GM19193 (cell line): ENCODE results near the gene SLC28A1.

Experiments
- POLR2A ChIP-seq: IDR thresholded peaks from 4 replicates; pipeline ENCODE4 v1.6.1; 2011; ENCODE audit not compliant: insufficient read depth, insufficient read length; ENCODE audit errors: extremely low read depth

The SLC28A1 gene

DNA sequence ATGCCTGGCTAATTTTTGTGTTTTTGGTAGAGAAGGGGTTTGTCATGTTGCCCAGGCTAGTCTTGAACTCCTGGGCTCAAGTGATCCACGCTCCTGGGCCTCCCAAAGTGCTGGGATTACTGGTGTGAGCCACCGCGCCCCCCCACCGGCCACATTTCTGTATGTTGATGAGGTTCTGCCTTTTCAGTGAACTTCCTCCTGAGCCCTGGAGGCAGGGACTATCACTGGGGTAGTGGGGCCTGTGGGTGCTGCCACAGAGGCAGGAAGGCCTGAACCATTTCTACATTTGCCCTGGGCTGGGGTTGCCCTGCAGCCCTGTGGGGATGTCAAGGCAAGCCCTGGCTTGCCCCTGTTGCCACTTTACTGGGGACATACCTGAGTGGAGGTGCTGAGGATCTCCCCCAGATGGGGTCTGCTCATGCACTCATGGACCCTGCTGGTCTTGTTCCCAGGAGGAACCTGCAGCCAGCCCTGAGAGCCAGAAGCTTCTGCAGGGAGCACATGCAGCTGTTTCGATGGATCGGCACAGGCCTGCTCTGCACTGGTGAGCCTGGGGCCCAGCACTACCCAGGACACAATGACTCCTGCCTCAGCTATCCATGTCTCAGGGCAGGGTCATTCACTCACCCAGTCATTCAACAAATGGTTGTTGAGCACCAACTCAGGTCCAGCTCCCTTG is 5.7 kb downstream of the SLC28A1 start:
- TF ChIP-seq POLR2A = no peak

DNA sequence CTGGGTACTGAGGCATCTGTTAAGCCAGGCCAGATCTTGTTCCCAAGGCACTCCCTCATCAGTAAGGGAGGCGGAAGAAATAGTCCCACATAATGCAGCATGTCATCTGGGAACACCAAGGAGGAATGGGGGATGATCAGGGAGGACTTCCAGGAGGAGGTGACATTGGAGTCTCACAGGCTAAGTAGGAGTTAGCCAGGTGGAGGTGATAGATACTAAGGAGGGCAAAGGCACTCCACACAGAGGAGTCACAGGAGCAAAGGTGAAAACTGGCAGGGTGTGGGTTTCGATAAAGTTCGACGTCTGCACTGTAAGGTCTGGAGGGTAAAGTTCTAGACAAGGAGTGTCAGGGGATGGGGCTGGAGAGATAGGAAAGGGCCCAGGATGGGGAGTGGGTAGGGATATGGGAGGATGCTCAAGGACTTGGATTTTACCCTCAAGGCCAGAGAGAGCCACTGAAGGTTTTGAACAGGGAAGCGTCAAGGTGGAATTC is 6.3 kb downstream of the SLC28A1 start:
- no peak for TF ChIP-seq POLR2A

DNA sequence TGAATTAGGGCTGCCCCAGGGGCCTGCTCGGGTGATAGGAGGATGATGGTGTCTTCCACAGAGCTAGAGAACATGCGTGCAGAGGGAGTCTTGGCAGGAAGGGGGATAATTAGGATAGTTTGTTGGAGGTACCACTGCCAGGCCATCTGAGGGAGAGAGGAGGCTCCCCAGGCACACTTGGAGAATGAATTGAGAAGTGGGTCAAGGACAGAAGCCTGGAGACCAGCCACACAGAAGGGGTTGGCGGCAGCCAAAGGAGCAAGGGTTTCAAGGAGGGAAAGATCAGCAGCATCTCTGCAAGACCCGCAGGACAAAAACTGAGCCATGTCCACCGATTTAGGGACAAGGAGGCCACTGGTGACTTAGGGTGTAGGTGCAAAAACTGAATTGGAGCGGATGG is 6.9 kb downstream of the SLC28A1 start:
- no peak for TF ChIP-seq POLR2A

DNA sequence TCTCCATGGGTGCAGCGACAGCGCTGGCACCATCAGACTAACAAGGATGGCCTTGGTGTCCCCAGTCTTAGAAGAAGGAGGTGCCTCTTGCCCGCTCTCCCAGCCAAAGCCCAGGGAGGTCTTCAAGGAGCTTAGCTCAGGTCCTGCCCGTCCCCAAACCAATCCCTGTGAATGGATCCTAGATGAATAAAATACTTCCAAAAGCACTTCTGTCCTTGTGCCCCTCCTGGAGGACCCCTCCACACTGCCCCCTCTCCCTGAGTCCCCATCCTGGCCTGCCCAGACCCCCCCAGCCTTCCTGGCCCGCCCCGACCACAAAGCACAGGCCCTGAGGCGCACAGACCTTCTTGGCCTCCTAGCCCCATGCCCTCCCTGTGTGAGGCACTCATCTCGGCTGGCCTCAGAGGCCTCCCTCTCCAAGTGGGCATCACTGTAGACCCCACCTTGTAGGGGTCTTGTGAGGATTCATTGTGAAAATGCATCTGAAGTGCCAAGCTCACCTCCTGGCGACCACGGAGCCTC is 8.4 kb downstream of the SLC28A1 start:
- no peak for TF ChIP-seq POLR2A

DNA sequence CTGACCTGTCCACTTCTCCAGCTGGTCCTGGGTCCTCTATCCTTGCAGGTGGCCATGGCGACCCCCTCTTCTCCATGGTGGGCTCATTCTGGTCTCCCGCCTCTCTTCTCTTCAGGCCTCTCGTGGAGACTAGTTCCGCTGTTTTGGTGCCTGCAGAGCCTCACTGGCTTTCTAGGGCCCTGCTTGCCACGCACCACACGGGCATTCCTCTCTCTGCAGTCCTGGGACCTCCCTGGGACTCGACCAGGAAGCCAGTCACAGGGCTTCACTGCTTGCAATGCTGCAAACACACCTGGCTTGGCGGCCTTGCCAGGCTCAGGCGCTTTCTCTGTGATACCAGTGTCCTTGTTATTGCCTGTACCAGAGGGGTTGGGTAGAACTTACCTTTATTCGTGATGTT is 9.1 kb downstream of the SLC28A1 start:
- no peak for TF ChIP-seq POLR2A

DNA sequence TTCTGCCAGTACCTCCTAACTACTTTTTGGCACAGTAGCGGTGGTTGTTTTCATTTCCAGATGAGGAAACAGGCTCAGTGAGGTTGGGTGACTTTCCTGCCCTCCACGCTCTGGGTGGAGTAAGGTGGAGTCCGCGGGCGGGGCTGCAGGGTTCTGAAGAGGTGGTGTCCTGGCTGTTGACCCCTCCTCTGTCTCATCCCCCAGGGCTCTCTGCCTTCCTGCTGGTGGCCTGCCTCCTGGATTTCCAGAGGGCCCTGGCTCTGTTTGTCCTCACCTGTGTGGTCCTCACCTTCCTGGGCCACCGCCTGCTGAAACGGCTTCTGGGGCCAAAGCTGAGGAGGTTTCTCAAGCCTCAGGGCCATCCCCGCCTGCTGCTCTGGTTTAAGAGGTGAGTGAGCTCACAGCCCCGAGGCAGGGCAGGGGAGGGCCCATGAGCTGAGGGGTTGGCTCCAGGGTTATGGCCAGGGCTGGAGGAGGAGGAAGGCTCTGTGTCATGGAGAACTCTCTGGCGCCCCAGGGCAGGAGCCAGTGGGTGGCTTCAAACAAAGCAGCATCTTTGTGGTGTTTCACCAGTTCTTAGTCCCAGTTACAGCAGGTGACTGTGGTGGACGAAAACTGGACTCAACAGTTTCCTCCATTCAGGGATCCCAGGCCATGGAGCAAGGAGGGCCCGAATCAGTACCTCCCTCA is 10.4 kb downstream of the SLC28A1 start:
- no peak for TF ChIP-seq POLR2A

DNA sequence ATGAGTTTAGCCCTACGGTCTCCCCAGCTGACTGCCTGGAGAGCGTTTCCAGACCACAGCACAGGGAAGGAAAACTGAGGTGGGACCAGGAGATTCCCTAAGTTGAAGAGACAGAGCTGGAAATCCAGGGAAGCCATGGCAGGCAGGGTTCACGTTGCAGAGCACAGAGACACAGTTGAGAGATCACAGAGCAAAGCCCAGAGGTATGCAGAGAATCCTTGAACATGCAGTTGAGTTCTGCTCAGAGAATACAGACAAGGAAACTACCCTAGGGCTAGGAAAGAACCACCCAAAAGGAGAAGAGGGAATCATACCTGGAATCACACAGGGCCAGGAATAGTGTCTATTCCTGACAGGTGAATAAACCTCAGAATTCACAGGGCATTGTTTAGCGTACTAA is 14.3 kb downstream of the SLC28A1 start:
- no peak for TF ChIP-seq POLR2A

DNA sequence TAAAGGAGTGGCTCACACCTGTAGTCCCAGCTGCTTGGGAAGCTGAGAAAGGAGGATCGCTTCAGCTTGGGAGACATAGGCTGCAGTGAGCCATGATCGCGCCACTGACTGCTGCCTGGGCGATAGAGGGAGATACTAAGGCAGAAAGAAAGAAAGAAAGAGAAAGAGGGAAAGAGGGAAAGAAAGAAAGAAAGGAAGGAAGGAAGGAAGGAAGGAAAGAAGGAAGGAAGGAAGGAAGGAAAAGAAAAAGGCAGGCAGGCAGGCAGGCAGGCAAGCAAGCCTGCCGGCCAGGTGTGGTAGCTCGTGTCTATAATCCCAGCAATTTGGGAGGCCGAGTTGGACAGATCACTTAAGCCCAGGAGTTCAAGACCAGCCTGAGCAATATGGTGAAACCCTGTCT is 15.3 kb downstream of the SLC28A1 start:
- no peak for TF ChIP-seq POLR2A

DNA sequence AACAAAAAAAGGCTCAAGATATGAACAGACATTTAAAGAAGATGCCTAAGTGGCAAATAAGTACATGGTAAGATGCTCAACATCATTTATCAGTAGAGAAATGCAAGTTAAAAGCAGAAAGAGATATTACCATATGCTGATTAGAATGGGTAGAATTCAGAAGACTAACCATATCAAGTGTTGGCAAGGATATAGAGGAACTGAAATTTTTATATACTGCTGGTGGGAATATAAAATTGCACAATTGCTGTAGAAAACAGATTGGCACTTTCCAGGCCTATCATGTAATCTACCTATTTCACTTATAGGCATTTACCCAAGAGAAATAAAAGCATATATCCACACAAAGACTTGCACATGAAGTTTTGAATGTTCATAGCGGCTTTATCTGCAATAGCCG is 17.1 kb downstream of the SLC28A1 start:
- no peak for TF ChIP-seq POLR2A

DNA sequence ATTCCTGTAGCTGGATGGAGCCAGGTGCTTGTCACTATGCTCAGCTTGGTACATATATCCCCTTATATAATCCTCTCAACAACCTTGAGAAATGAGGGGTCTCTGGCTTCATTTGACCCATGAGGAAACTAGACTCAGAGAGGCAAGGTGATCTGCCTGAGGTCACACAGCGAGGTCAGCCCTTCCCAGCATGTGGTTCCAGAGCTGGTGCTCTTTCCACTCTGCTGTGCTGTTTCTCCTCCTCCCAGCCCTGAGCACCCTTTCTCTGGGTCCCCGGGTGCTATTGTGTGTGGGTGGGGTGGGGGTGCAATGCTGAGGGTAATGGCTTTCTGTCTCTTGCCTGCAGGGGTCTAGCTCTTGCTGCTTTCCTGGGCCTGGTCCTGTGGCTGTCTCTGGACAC is 19.3 kb downstream of the SLC28A1 start:
- no peak for TF ChIP-seq POLR2A

DNA sequence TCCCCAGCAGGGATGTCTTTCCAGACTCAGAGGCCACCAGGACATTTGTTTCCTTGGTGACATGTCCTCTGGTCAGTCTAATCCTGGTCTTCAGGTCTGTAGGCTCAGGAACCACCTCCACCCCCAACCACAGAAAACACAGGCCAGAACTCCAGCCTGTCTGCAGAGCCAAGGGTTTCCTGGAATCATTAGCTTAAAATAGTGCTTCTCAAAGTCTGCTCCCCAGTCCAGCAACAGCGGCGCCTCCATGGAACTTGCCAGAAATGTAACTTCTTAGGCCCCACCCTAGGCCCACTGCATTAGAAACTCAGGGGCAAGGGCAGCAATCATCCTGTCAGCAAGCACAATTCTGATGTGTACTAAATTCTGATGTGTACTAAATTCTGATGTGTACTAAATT is 20.0 kb downstream of the SLC28A1 start:
- no peak for TF ChIP-seq POLR2A

DNA sequence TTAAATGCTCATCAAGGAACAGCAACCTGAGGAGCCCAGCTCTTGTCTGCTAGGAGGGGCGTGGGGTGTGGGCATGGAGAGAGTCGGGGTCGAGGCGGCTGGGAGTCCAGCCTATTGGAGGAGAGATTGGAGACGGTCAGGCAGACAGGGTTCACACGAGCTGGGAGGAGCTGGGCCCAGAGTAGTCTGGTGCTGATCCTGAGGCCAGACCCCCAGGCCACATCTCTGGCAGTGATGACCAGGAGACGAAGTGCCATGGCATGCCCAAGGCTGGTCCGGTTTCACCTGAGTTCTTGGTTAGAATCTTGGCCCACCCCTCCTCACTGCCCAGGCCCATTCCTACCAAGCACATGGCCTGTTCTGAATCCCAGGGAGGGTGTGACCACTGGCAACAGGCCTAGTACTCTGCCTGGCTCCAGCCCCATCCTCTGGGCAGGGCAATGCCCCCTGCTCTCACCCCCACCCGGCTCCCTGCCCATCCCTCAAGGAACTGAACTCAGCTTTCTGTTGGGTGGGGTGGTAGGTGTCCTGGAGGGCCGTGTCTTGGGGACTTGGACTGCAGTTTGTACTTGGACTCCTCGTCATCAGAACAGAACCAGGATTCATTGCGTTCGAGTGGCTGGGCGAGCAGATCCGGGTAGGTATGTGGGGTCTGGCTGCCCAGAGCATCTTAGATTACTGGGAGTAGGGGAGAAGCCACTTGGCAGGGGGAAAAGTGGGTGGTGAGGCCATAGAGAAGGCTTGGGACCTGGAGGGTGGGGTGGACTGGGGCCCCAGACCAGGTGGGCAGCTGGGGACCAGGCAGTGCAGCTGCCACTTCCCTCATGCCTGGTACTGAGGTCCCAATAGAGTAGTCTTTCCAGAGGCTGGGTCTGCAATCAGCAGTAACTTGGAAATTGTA is 20.8 kb downstream of the SLC28A1 start:
- no peak for TF ChIP-seq POLR2A

DNA sequence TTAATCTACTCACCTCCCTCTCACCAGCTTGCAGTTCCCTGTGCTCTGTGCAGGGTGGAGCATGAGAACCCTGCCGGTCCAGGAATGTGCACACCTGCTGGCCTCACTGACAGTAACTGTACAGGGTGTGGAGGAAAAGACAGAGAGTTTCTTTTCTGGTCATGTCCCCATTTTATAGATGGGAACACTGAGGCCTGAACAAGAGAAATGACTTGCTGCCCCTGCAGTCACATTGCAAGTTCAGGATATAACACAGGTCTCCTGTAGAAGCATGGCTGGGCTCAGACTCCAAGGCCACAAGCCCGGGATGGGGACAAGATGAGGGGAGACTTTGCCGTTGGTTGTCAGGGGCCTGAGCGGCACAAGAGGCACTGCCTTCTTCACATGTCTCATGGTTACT is 23.3 kb downstream of the SLC28A1 start:
- TF ChIP-seq POLR2A = no peak

DNA sequence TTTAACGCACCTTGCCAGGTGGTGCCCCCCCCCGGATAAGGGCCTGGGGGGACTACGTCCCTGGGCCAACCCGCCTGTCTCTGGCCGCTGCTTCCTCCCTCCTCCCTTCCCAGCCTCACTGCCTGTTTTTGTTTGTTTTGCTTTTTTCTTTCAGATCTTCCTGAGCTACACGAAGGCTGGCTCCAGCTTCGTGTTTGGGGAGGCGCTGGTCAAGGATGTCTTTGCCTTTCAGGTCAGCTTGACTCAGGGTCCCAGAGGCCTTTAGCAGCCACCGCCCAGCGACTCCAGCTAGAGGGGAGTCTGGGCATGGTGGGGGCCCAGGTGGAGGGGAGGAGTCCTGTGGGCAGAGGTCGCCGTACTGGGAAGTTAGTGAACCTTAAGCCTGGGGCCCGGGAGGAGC is 24.1 kb downstream of the SLC28A1 start:
- TF ChIP-seq POLR2A = no peak

DNA sequence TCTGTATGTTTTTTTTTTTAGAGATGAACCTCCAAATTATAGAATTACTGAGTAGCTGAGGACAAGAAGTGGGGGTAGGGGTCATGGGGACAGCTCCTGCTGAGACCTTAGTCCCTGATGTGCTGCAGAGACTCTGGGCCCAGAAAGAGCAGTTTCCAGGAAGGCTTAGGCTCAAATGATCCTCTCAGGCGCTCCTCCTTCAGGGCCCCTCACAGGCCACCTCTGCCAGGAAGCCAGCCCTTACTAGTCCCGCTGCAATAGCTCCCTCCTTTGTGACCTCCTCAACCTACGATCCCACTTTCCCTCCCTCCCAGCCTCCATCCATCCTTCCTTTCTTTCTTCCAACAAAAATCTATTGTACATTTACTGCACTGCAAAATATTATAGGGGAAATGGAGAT is 24.6 kb downstream of the SLC28A1 start:
- no peak for TF ChIP-seq POLR2A
